Gastroesophageal sphincter (tissue), 3 donors: ENCODE results near the gene GSK3B.

Experiments
- EP300 ChIP-seq: sonication (generic); formaldehyde crosslinking; IDR thresholded peaks from one replicate; pipeline ENCODE4 v1.6.1; 2017; ENCODE audit warnings: antibody characterized with exemption, mild to moderate bottlenecking
- TF ChIP-seq, protein P1 (sequence below), 4 experiments: fragments of 200-600 bp in 2 of 4; fragments of 450-650 bp in 2 of 4; sonication (generic) in 1 of 4; IDR thresholded peaks; one replicate each; pipeline ENCODE4 v1.5.1; 2017 to 2019; ENCODE audit warnings: antibody characterized with exemption in 4 of 4, mild to moderate bottlenecking in 2 of 4, moderate library complexity in 2 of 4

DNA sequence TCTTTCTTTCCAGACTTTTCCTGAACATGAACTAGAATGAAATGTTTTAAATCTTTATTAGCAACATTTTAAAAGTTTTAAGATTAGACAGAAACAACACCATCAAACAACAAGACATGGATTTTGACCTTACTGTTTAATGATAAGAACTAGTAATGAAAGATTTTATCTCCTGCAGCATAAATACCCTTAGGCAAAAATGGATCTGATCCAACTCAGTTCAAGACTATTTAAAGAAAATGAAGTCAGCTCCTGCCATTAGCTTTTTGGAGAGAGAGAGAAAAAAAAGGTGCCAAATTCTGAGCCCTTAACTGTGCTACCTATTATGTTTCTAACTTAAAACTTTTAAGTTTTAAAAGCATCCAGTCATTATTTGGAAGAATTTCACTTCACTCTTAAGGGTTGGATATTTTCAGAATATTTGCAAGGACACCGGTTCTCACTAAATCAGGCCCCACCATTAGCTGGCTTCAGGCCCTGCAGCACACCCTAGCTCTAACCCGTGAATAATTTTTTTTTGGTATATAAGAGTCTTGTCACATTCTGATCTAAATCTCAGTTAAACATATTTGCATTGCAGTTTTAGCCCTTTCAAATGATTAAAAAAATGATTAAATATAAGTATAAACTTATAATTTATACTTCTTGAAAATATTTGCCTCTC lies 252.3 kb downstream of the GSK3B start:
- TF ChIP-seq, protein P1, sequence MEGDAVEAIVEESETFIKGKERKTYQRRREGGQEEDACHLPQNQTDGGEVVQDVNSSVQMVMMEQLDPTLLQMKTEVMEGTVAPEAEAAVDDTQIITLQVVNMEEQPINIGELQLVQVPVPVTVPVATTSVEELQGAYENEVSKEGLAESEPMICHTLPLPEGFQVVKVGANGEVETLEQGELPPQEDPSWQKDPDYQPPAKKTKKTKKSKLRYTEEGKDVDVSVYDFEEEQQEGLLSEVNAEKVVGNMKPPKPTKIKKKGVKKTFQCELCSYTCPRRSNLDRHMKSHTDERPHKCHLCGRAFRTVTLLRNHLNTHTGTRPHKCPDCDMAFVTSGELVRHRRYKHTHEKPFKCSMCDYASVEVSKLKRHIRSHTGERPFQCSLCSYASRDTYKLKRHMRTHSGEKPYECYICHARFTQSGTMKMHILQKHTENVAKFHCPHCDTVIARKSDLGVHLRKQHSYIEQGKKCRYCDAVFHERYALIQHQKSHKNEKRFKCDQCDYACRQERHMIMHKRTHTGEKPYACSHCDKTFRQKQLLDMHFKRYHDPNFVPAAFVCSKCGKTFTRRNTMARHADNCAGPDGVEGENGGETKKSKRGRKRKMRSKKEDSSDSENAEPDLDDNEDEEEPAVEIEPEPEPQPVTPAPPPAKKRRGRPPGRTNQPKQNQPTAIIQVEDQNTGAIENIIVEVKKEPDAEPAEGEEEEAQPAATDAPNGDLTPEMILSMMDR (IDR thresholded peaks at IDR 0.05) = no peak
- TF ChIP-seq EP300 = no peak
